ENCODE measurements around the gene PIP4P1.

Gene PIP4P1

GRCh38 chr14:20416223-20416622 is 45.0 kb downstream of the PIP4P1 start:
- TF ChIP-seq EZH2phosphoT487 (IDR thresholded peaks at IDR 0.05; ENCODE audit: low read length): no peak
- no peak for TF ChIP-seq EZH2 (optimal IDR thresholded peaks at IDR 0.05; ENCODE audit: low read depth, low read length)
- no peak for TF ChIP-seq CTCF (IDR thresholded peaks at IDR 0.05; ENCODE audit: low read length)
- no peak overlapping the region for H3K4me3 ChIP-seq (ENCODE audit: low read length)
- no peaks in the 10 kb centered on the region; the same call in 1 of the 2 replicates for H3F3A ChIP-seq (ENCODE audit: insufficient read depth, low read length)
- H3K4me2 ChIP-seq (ENCODE audit: low read depth, low read length): peak overlapping the region; percentile 20; the same call in 1 of the 2 replicates
- H3K79me2 ChIP-seq (ENCODE audit: low read length): peaks cover 11% of the 10 kb centered on the region
- H3K9me2 ChIP-seq (replicated peaks; ENCODE audit: insufficient read depth, low read length): no peaks in the 10 kb centered on the region
- peak overlapping the region; percentile 49 for H2AFZ ChIP-seq (ENCODE audit: low read length)
- no peaks in the 10 kb centered on the region; the same call in 1 of the 2 replicates for H3K4me1 ChIP-seq (ENCODE audit: low read length)
- no peaks in the 10 kb centered on the region for H3K36me3 ChIP-seq (replicated peaks; ENCODE audit: insufficient read depth, low read length)
- H3K9me3 ChIP-seq (replicated peaks; ENCODE audit: insufficient read depth, low read length): no peaks in the 10 kb centered on the region
- no peak for DNase-seq
- no peaks in the 10 kb centered on the region for H4K20me1 ChIP-seq (ENCODE audit: insufficient read depth, low read length)
- no peak overlapping the region for H3K27ac ChIP-seq (ENCODE audit: low read length)
- H3K27me3 ChIP-seq (replicated peaks; ENCODE audit: insufficient read depth, low read length): no peaks in the 10 kb centered on the region
- no peak overlapping the region; the same call in 1 of the 2 replicates for H3K9ac ChIP-seq (ENCODE audit: low read length)

- no peaks in the 10 kb centered on the region for H3K27me3 ChIP-seq (replicated peaks; ENCODE audit: insufficient read depth, low read length)
- H3F3A ChIP-seq (ENCODE audit: insufficient read depth, low read length): no peaks in the 10 kb centered on the region; the same call in 1 of the 2 replicates
- TF ChIP-seq CTCF (IDR thresholded peaks at IDR 0.05; ENCODE audit: low read length) (peak; percentile 52), EZH2phosphoT487 (IDR thresholded peaks at IDR 0.05; ENCODE audit: low read length) (no peak)
- no peak overlapping the region for H3K27ac ChIP-seq (ENCODE audit: low read length)
- H3K4me1 ChIP-seq (ENCODE audit: low read length): no peaks in the 10 kb centered on the region; the same call in 1 of the 2 replicates
- peak; percentile 55 for DNase-seq
- H3K4me3 ChIP-seq (ENCODE audit: low read length): no peak overlapping the region
- no peaks in the 10 kb centered on the region for H3K9me3 ChIP-seq (replicated peaks; ENCODE audit: insufficient read depth, low read length)
- H3K9me2 ChIP-seq (replicated peaks; ENCODE audit: insufficient read depth, low read length): no peaks in the 10 kb centered on the region
- H3K9ac ChIP-seq (ENCODE audit: low read length): no peak overlapping the region; the same call in 1 of the 2 replicates
- peak overlapping the region; percentile 20; the same call in 1 of the 2 replicates for H3K4me2 ChIP-seq (ENCODE audit: low read depth, low read length)
- no peaks in the 10 kb centered on the region for H3K36me3 ChIP-seq (replicated peaks; ENCODE audit: insufficient read depth, low read length)
- peaks cover 14% of the 10 kb centered on the region for H3K79me2 ChIP-seq (ENCODE audit: low read length)
- no peaks in the 10 kb centered on the region for H4K20me1 ChIP-seq (ENCODE audit: insufficient read depth, low read length)
- peak overlapping the region; percentile 49 for H2AFZ ChIP-seq (ENCODE audit: low read length)
Measured at GRCh38 chr14:20415782-20416206, 45.4 kb downstream of the PIP4P1 start.

- DNase-seq: no peak
Measured at GRCh38 chr14:20413744-20414082, 47.5 kb downstream of the PIP4P1 start.

More at GRCh38 chr14:20413744-20414082, 47.5 kb downstream of the PIP4P1 start:
- H3K4me3 ChIP-seq (ENCODE audit: low read length): peak overlapping the region; percentile 86
- peaks cover 14% of the 10 kb centered on the region for H3K79me2 ChIP-seq (ENCODE audit: low read length)
- H3K27me3 ChIP-seq (replicated peaks; ENCODE audit: insufficient read depth, low read length): no peaks in the 10 kb centered on the region
- H3K27ac ChIP-seq (ENCODE audit: low read length): peak overlapping the region; percentile 66; the same call in 1 of the 2 replicates
- H3K9me3 ChIP-seq (replicated peaks; ENCODE audit: insufficient read depth, low read length): no peaks in the 10 kb centered on the region
- TF ChIP-seq EZH2phosphoT487 (IDR thresholded peaks at IDR 0.05; ENCODE audit: low read length) (no peak), CTCF (IDR thresholded peaks at IDR 0.05; ENCODE audit: low read length) (no peak), EZH2 (optimal IDR thresholded peaks at IDR 0.05; ENCODE audit: low read depth, low read length) (no peak)
- H3K9me2 ChIP-seq (replicated peaks; ENCODE audit: insufficient read depth, low read length): no peaks in the 10 kb centered on the region
- H4K20me1 ChIP-seq (ENCODE audit: insufficient read depth, low read length): no peaks in the 10 kb centered on the region
- no peaks in the 10 kb centered on the region; the same call in 1 of the 2 replicates for H3K4me1 ChIP-seq (ENCODE audit: low read length)
- H3K36me3 ChIP-seq (replicated peaks; ENCODE audit: insufficient read depth, low read length): no peaks in the 10 kb centered on the region
- no peaks in the 10 kb centered on the region; the same call in 1 of the 2 replicates for H3F3A ChIP-seq (ENCODE audit: insufficient read depth, low read length)
- H2AFZ ChIP-seq (ENCODE audit: low read length): peak overlapping the region; percentile 85
- peak overlapping the region; percentile 94 for H3K4me2 ChIP-seq (ENCODE audit: low read depth, low read length)
- peak overlapping the region; percentile 68; the same call in 1 of the 2 replicates for H3K9ac ChIP-seq (ENCODE audit: low read length)

All from MM.1S (cell line).